ENCODE measurements around the gene STXBP6.

Gene STXBP6

DNA sequence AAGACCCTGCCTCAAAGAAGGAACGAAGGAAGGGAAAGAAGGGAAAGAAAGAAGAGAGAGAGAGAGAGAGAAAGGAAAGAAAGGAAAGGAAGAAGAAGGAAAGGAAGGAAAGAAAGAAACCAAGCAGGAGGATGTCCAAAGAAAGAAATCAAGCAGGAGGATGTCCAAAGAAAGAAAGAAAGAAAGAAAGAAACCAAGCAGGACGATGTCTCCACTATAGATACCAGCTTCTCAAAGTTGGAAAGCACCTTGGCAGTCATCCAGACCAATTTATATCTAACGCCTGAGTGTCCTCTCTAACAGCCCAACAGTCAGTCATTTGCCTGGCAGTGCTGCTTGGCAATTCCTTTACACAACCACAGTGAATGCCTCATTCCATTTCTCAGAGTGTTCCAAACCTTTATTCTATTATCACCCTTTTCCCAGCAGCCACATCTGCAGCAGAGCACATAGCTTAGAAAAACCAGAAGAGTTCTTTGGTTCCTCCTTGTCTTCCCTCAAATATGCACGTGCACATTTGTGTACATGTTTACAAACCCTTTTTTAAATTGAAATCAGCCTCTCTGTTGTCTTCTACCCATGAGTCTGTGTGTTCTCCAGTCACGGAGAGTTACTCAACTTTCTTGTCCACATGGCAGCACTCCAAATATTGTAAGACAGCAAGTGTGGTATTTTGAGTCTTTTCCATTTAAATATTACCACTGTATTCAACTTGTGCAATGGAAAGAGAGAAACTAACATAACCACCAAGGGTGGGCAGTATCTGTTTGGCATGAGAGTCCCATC, 138.4 kb downstream of the STXBP6 start:
- no peak for DNase-seq

DNA sequence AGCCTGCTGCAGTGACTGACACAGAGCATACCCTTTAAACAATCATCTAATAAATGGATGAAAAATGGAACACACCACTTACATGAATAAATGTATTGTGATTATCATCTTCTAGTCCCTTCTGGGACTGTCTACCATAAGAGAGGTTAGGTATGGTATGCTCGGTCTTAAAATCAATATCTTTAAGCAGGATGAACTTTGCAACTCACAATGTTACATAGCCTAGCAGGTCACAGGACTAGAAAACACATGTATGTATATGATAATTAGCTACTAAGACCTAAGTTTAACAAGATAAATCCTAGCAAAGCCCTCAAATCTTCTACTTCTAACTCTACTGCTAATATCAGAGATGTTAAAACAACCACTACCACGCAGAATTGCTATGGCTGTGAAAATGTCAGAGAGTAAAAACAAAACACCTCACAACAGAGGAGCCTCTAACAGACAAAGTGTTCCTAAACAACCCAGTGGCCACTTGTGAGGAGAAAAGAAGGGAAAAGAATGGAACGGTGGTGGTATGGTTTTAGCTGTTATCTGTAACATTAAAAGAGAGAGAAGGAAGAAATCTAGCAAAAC, 139.4 kb downstream of the STXBP6 start:
- DNase-seq, result no peak

DNA sequence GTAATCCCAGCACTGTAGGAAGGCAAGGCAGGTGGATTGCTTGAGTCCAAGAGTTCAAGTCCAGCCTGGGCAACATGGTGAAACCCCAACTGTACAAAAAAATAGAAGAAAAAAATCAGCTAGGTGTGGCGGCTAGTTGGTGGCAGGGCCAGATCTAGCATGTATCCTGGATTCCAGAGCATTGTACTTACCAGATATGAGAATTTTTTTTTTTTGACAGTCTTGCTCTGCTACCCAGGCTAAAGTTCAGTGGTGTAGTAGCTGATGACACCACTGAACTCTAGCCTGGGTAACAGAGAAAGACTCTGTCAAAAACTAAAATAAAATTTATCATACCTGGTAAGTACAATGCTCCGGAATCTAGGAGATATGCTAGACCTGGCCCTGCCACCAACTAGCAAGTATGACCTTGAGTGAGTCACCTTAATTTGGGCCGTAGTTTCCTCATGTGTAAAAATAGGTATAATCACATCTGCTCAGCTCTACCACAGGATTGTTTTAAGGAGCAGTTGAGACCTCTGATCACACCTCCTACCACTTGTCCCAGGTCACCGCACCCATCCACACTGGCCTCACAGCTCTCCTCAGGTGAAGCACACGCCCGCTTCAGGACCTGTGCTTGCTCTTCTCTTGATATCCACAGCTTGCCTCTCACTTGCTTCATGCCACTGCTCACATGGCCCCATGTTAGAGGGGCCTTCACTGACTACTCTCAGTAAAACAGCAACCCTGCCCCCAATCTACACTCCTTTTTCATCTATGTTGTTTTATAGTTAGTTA, 140.2 kb downstream of the STXBP6 start:
- no peak for DNase-seq

DNA sequence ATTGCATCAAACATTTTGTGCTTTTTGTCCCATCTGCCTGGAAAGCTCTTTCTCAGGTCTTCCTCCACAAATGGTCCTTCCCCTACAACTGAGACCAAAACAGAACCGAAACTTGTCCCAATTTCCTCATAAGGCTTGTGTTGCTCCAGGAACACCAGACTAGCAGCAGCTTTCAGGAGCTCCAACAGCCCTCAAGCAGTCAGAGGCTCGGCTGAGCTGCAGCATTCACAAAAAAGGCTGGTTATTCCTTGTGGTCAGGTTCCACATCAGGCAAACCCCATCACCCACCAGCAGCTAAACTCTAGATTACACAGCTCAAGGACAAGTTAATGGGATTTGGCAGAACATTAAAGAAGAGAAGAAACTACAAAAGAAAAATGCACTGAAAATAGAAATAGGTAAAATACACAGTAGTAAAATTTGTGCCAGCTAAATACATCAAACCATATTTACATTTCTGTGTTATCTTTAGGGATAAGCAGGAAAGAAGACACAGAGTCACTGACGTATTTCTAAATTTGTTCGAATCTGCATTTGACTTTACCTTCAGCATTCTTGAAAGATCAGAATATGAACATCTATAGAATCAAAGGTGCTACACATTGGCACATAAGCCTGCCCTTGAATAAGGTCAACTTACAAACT, 141.2 kb downstream of the STXBP6 start:
- DNase-seq, result no peak

DNA sequence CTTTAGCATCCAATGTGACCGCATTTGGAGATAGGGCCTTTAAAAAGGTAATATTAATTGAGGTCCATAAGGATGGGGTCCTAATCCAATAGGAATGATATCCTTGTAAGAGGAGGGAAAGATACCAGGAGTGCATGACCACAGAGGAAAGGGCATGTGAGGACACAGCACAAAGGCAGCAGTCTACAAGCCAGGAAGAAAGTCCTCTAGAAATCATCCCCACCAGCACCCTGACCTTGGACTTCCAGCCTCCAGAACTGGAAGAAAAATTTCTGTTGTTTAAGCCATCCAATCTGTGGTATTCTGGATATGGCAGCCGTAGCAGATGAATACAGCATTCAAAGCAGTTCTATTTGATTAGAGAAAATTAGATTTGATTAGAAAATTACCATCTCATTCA, 145.4 kb downstream of the STXBP6 start:
- DNase-seq, result no peak

DNA sequence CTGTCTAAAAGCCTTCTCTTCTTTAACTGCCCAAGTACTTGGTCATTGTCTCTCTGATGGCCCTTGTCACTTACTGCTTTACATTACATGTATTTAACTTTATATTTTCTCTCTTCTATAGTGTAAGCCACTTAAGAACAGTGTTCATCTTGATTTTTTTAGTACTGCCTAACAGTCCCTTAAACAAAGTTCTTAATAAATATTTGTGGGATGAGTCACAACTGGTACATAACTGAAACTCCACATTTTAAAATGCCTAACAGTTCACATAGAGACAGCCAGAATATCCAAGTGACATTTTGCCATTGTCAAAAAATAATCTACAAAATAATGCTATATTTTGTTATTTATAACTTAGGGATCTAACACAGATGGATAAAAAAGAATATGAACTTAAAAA, 146.6 kb downstream of the STXBP6 start:
- DNase-seq, result no peak

DNA sequence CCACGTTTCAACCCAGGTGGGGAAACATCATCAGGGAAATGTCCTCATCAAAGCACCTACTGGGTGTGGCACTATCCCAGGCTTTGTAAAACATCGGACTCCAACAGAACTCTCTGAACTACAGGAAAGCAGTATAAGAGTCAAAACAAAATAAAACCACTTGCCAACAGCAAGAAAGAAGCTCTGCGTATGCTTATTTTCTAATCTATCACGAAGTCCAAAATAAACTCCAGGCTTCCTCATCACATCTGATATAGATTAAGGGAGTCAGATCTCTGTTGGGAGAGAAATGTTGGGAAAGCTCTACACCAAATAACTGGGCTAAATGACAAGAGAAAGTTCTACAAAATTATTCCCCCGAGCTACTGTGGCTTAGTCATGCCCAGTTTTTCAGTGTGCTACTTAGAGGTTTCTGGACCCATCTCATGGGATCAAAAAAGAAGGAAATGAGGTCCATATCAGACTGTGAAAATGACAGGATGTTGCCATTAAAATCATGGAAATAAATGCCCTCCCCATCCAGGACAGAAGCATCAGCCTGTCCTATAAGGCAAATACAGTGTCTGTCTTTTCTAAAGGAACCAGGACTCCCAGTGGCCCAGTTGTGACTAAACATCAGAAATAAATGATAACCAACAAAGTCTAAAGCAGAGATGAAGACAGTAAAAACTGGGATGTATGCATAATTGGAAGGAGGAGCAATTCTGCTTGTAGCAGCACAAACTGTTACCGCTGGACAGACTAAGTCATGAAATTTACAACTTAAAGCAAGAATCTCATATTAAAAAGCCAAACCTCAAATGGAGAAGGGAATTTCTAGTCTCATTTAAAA, 149.5 kb downstream of the STXBP6 start:
- DNase-seq, result no peak

DNA sequence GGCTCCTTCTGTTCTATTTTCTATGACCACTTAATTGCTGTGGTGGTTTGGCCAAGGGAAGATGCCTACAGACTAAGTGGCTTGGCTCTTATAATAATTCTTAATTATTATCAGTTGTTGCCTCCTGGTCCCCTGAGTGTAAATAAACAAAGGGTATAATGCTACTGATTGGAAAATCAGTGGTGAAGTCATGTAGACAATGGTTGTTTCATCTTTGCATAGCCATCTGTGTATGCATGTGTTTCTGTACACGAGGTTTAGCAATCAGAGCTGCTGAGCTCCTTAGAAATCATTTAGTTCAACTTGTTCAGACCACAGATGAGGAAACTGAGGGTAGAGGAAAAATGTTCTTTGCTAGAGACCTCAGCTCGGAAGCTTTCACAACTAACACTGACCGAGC, 152.2 kb downstream of the STXBP6 start:
- DNase-seq, result no peak

DNA sequence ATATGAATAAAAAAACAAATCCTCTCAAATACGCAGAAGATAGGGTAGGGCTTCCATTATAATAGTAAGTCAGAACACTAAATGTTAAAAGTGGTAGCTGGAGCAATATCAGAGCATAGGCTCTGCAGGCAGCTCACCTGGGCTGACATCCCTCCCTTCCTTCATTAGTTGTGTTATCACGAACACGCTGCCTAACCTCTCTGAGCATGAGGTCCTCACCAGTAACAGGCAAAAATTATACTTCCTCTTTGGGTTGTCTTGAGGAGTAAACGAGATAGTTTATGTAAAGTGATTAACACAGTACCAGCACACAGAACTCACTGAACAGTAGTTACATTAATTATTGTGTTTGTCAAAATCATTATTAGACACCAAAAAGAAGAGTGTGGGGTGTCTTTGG, 154.3 kb downstream of the STXBP6 start:
- DNase-seq, result no peak

DNA sequence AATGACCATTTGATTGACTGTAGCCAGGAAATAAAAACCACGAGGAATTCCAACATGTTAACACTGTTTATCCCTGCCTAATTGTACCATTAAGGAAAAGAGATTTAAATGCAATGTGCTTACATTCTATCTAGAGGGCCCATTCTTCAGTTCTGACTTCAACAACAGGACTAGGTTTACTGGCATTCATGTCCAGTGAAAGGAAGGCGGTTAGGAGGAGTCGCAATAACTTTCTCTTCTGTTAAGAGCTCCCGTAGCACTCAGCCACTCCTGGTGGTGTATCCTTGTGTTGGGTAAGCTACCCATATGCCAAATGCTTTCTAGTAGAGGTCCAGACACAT, 154.7 kb downstream of the STXBP6 start:
- DNase-seq, result no peak

DNA sequence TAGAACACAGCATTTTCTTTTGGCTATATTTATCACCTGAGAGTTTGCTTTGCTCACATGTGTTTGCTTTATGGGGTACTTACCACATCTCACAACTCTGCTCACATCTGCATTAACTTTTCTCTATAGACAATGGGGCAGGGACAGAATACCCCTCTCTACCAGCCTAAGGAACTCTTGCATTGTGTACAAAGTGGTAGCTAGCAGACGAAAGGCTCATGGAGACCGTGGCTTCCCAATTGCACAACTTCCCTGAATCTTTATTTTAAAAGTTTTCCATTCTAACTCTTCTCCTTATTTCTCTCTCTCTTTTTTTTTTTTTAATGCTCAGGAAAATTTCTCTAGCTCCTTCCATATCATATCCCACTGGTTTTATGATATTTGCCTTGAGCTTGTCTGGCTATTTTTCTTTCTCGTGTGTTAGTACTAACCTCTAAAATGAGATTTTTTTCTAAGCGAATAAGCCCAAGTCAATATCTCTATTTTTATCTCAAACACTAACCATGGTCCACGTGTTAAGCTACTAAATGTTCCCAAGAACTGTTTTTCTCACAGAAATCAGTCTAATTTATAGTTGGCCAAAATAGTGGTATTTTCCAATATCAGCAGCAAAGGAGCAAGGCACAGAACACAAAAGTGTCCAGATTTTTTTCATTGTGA, 155.2 kb downstream of the STXBP6 start:
- DNase-seq, result no peak

DNA sequence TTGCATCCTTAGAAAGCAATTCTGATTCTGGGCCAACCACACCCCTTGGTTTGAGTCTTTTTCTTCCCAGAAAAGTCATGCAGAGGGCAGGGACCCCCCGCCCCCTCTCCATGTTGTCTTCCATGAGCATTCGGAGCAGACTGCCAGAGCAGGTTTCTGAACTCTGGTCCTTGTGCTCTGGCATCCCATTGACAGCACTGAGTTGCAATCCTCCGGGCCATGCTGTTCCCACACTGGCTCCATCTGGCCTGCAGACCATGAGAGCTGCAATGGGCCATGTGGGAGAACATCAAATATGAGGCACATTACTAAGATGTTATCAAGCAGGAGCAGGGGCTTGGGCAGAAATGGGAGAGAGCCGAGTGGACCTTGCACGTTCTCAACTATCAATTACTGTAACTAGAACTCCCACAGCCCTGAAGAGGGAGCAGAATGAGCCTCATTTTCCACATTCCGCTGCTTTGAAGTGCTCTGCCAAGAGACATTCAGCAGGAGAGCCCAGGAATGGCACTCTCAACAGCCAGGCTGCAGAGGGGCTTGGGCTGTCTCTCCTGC, 157.4 kb downstream of the STXBP6 start:
- DNase-seq, result no peak

DNA sequence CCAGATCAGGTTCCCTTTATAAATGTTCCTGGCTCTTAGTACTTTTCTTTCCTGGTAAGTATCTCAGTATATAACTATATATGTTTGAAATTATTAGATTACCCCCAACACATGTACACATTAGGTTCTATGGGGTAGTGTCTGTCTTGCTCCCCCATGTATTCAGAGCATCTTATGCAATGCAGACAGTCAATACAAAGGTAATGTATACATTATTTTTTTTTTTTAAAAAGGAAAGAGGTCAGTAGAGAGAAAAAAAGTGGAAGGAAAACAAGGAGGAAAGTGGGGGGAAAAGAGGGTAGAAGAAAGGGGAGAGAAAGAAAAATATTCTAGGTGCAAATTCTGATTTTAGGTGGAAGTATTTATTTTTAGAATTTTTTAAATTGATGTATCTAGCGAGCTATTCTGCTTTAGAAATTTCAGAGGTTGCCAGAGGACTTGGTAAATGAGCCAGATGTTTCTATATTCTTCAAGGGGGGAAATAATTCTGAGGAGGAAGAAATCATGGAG, 157.9 kb downstream of the STXBP6 start:
- no peak for DNase-seq

DNA sequence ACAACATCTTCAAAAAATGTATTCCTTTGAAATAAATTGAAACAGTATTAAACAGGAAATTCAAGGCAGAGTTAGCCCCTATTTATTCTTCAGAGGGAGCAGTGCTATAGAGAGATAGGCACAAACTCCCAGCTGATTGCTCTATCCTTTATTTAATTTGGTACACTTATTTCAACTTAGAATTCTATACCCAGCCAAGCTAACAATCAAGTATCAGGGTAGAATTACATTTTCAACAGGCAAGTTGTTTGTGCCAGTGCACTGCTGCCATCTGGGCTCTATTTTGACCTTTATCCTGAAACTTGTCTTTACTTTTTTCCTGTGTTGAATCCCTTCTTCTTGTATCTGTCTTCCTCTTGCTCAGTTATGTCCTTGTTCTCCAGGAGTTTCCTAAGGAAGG, 159.2 kb downstream of the STXBP6 start:
- no peak for DNase-seq

DNA sequence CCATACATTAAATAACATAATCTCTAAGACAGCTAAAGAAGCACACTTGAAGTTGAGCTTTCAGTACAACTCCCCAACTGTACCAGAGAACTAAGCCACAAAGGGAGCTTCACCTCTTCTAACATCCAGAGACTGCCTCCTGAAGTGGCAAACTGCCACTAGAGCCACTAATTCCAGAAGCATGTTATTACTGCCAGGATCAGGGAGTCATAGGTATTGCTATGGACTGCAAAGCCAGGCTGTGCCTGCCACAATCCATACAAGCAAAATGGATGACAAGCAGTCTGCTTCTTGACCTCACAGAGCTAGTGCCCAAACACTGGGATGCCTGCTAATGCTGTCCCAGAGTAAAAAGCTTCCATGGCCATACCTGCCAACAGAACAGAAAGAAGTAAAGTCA, 160.1 kb downstream of the STXBP6 start:
- DNase-seq, result no peak

DNA sequence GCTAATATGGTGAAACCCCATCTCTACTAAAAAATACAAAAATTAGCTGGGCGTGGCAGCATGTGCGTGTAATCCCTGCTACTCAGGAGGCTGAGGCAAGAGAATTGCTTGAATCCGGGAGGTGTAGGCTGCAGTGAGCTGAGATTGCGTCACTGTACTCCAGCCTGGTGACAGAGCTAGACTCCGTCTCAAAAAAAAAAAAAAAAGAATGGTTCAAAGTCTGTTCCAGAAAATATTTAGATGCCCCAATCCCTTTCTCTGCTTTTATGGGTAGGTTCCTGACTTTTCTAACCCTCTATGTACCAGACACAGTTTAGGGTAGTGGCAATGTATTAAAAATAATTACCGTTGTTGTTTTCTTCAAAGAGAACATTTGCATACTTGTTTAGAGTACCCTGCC, 161.4 kb downstream of the STXBP6 start:
- DNase-seq, result no peak

DNA sequence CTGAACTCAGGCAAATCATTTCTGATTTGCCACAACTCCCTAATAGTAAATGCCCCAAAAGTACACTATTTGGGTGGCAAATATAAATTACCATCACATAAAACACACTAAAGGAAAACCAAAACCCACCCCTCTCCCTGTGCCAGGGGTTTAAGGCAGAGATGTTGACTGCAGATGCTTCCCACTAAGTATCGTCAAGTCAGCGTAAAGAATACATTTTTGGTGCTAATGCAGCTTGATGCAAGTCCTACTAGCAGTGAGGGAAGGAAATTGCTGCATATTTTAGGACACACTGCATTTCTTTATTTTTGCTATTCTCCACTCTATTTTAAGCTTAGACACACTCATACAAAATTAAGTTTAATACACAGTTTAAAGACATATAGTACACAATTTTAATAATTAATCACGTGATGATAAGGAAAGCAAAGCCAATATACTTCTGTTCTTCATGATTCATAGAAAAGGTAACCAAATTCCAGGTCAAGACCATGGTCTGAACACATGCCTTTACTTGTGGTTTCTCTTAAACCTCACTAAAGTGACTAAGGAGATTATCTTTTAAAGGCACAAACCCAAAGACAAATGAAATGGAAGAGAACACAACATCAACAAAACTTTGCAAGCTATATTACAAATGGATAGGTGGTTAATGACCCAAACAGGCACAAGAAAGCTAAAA, 162.2 kb downstream of the STXBP6 start:
- DNase-seq, result no peak

DNA sequence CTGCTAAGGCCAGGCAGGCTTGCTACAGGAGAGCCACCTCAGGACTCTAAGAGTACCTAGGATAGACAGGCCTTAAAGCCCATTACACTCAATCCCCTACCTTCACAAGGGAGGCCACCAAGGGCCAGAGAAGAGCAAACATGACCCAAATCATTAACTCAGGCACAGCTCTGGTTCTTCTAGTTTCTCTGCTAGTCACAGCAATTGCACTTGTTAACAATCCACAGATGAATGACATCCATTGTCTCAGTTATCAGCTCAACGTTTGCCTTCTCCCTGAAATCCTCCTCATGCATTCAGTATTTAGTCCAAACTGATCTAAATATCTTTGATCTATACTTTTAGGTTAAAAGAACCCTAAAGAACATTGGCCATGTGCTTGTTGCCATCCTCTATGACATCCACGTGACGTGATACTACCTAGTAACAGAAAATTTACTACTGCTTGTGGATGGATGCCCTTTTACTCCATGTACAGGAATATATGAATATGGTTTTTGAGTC, 164.5 kb downstream of the STXBP6 start:
- DNase-seq, result no peak

DNA sequence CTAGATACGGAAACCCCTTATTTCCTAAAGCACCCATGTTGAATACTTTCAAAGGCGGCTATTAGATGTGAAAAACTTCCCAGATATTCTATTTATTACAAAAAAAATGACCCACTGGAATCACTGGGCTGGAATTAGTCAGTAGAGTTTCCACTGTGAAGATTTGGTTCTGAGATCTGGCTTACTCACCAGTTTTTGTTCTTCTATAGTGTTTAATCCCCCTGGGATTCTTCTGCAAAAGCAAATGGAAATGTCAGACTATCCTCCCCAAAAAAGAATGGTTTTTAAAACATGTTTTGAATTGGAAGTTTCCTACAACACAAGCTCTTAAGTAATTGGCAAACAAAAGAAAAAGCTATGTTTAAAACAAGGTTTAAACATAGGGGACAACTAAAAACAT, 166.4 kb downstream of the STXBP6 start:
- no peak for DNase-seq

DNA sequence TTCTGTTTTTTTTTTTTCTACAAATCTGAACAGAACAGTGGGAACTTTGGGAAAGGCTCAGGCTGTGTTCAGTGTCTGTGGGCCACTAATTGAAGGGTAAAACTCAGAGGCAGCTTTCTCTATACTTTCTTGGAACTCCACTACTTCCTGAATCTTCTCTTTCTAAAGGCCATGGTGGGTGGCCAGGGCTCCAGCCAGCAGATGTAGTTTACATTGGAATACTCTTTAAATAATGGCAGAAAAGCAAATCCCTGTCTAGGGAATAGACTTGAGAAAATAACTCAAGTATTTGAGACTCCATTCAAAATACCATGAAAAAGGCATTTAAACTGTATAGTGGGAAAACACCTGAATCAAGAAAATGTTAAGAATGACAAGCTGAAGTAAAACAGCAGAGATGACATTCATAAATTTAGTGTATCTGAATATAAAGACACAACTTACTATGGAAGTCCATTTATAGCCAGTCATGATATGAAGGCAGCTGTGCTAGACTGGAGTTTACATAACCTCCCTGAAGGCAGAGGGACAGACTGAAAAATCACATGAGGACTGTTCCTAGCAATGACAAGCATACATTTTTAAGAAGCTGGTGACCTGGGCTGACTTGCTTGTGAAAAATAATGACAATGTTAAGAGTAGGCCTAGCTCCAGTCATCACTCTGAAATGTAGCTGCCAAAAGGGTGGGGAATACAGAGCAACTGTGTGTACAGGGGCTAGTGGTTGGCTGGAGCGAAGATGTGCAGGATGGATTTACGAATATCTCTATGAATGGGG, 168.6 kb downstream of the STXBP6 start:
- DNase-seq, result no peak

Data from activated CD8-positive, alpha-beta memory T cell treated with anti-CD3 and anti-CD28 coated beads, Interleukin-2, amount 50 U/mL, for 4 hours (primary cell).